H1 (cell line): ENCODE measurements around the gene GALNT9. TPM values are rescaled to one million over a fixed set of nuclear protein-coding genes. Genes with fewer than 3 reads are reported as not detected.

Experiments
- CTCF ChIA-PET: fragments of 300-600 bp; sonication (Branson Sonifier 250); formaldehyde crosslinking; loops from one replicate; lab custom pipeline; 2021; ENCODE audit not compliant: partially characterized antibody; lab: Charles Lee
- POLR2A ChIA-PET: fragments of 300-600 bp; sonication (Branson Sonifier 250); formaldehyde crosslinking; loops from one replicate; lab custom pipeline; 2021; ENCODE audit warnings: inconsistent platforms; ENCODE audit not compliant: partially characterized antibody; lab: Charles Lee
- DNase-seq, 2 experiments: peaks; one replicate each; pipeline versions ENCODE4 v3.0.0 to v3.0.0-alpha.2; 2010 to 2022; ENCODE audit warnings: low spot score in 2 of 2, low read depth in 1 of 2, mixed read lengths in 1 of 2
- FAIRE-seq: peaks from 2 replicates; lab custom pipeline; 2011; peaks lifted over from hg19 to GRCh38; lab: Jason Lieb, UNC
- H2AFZ ChIP-seq: 2 replicates; pipeline ENCODE4 v1.8.1; 2012; ENCODE audit warnings: low read length, inconsistent platforms
- H2AK5ac ChIP-seq: 2 replicates; pipeline ENCODE4 v1.6.1; 2013; ENCODE audit warnings: low read depth, low read length
- H2BK120ac ChIP-seq: replicated peaks from 2 replicates; pipeline ENCODE3; 2013; ENCODE audit warnings: low read depth, low read length, inconsistent platforms
- H2BK12ac ChIP-seq: 2 replicates; pipeline ENCODE4 v1.6.1; 2013; ENCODE audit warnings: low read depth, low read length
- H2BK15ac ChIP-seq: 2 replicates; pipeline ENCODE4 v1.6.1; 2013; ENCODE audit warnings: low read length
- H2BK20ac ChIP-seq: 2 replicates; pipeline ENCODE4 v1.6.1; 2013; ENCODE audit warnings: low read length
- H2BK5ac ChIP-seq: 2 replicates; pipeline ENCODE4 v1.6.1; 2013; ENCODE audit warnings: low read depth, low read length
- H3K14ac ChIP-seq: 2 replicates; pipeline ENCODE4 v1.6.1; 2013; ENCODE audit warnings: inconsistent platforms; ENCODE audit not compliant: insufficient read length
- H3K18ac ChIP-seq: 2 replicates; pipeline ENCODE4 v1.6.1; 2013; ENCODE audit warnings: low read length; ENCODE audit errors: extremely low read depth
- H3K23ac ChIP-seq: 2 replicates; pipeline ENCODE4 v1.6.1; 2013; ENCODE audit warnings: inconsistent platforms; ENCODE audit not compliant: insufficient read length
- H3K23me2 ChIP-seq: 2 replicates; pipeline ENCODE4 v1.6.1; 2013; ENCODE audit warnings: low read depth, low read length
- H3K27ac ChIP-seq: 2 replicates; pipeline ENCODE4 v1.6.1; 2011; ENCODE audit warnings: low read depth, low read length, inconsistent platforms
- H3K27me3 ChIP-seq, 4 experiments: replicated peaks in 1 of 4; 1 replicate in 1 of 4; 2 replicates in 3 of 4; pipeline versions ENCODE4 v1.6.1 to v1.8.1; 2011 to 2013; ENCODE audit warnings: low read length in 3 of 4, mild to moderate bottlenecking in 3 of 4, inconsistent platforms in 2 of 4, mixed read lengths in 2 of 4, moderate library complexity in 1 of 4; ENCODE audit not compliant: control insufficient read depth in 3 of 4, insufficient read depth in 3 of 4; ENCODE audit errors: extremely low read depth in 1 of 4
- H3K36me3 ChIP-seq, 4 experiments: 2 replicates each; pipeline versions ENCODE4 v1.6.1 to v1.8.1; 2011 to 2013; ENCODE audit warnings: mild to moderate bottlenecking in 4 of 4, low read length in 3 of 4, moderate library complexity in 2 of 4, control low read depth in 1 of 4, inconsistent platforms in 1 of 4; ENCODE audit not compliant: insufficient read depth in 4 of 4, control insufficient read depth in 2 of 4
- H3K4ac ChIP-seq: replicated peaks from 2 replicates; pipeline ENCODE3; 2013; ENCODE audit warnings: low read length, low read depth, mixed read lengths, inconsistent platforms; ENCODE audit not compliant: insufficient read length
- H3K4me1 ChIP-seq, 4 experiments: replicated peaks in 1 of 4; 1 replicate in 1 of 4; 2 replicates in 3 of 4; pipeline versions ENCODE4 v1.6.1 to v1.8.1; 2011 to 2013; ENCODE audit warnings: low read length in 3 of 4, inconsistent platforms in 2 of 4, mixed read lengths in 1 of 4; ENCODE audit not compliant: insufficient read depth in 4 of 4, control insufficient read depth in 3 of 4
- H3K4me2 ChIP-seq, 2 experiments: 2 replicates each; pipeline versions ENCODE4 v1.6.1 to v1.8.1; 2011 to 2013; ENCODE audit warnings: low read depth in 2 of 2, low read length in 2 of 2, control low read depth in 1 of 2, inconsistent platforms in 1 of 2, mild to moderate bottlenecking in 1 of 2; ENCODE audit not compliant: insufficient read depth in 1 of 2
- H3K4me3 ChIP-seq, 4 experiments: fragments of 200-600, 300-600 bp in 1 of 4; sonication (generic), shearing (Covaris generic), sonication (Bioruptor Twin) in 1 of 4; 2 replicates each; pipeline versions ENCODE4 v1.5.1 to v1.8.1; 2011 to 2016; ENCODE audit warnings: low read length in 4 of 4, low read depth in 3 of 4, control low read depth in 2 of 4, inconsistent platforms in 2 of 4, mild to moderate bottlenecking in 2 of 4, mixed read lengths in 1 of 4, moderate library complexity in 1 of 4; ENCODE audit not compliant: insufficient read depth in 2 of 4; ENCODE audit errors: extremely low read depth in 1 of 4
- H3K56ac ChIP-seq: replicated peaks from 2 replicates; pipeline ENCODE3; 2013; ENCODE audit warnings: low read depth, mild to moderate bottlenecking, mixed read lengths, low read length, inconsistent platforms; ENCODE audit not compliant: insufficient read length
- H3K79me1 ChIP-seq: 2 replicates; pipeline ENCODE4 v1.6.1; 2013; ENCODE audit warnings: low read depth, low read length, control low read depth
- H3K79me2 ChIP-seq, 2 experiments: 2 replicates each; pipeline versions ENCODE4 v1.6.1 to v1.8.1; 2012 to 2013; ENCODE audit warnings: low read length in 2 of 2, mild to moderate bottlenecking in 2 of 2, inconsistent platforms in 1 of 2; ENCODE audit not compliant: insufficient read depth in 2 of 2, control insufficient read depth in 1 of 2
- H3K9ac ChIP-seq, 4 experiments: replicated peaks in 1 of 4; 1 replicate in 1 of 4; 2 replicates in 3 of 4; pipeline versions ENCODE4 v1.6.1 to v1.8.1; 2011 to 2013; ENCODE audit warnings: low read depth in 3 of 4, low read length in 3 of 4, control low read depth in 2 of 4, mild to moderate bottlenecking in 2 of 4, moderate library complexity in 2 of 4, inconsistent platforms in 1 of 4; ENCODE audit errors: extremely low read depth in 1 of 4
- H3K9me3 ChIP-seq, 2 experiments: 2 replicates each; pipeline versions ENCODE4 v1.6.1 to v1.8.1; 2012 to 2013; ENCODE audit warnings: mild to moderate bottlenecking in 2 of 2, moderate library complexity in 2 of 2, control low read depth in 1 of 2, inconsistent platforms in 1 of 2, low read depth in 1 of 2, low read length in 1 of 2, mixed read lengths in 1 of 2; ENCODE audit not compliant: insufficient read depth in 2 of 2
- H4K20me1 ChIP-seq, 2 experiments: replicated peaks in 1 of 2; 2 replicates each; pipeline versions ENCODE3 to v1.8.1; 2011 to 2013; ENCODE audit warnings: inconsistent platforms in 2 of 2, low read length in 2 of 2, mild to moderate bottlenecking in 1 of 2; ENCODE audit not compliant: insufficient read depth in 2 of 2, control insufficient read depth in 1 of 2
- H4K5ac ChIP-seq: 2 replicates; pipeline ENCODE4 v1.6.1; 2013; ENCODE audit warnings: low read length, low read depth, mixed read lengths, inconsistent platforms; ENCODE audit not compliant: insufficient read length
- H4K8ac ChIP-seq: 2 replicates; pipeline ENCODE4 v1.8.0; 2013; ENCODE audit warnings: mild to moderate bottlenecking, moderate library complexity, low read length, inconsistent platforms; ENCODE audit not compliant: insufficient read depth; ENCODE audit errors: extremely low read depth
- H4K91ac ChIP-seq: replicated peaks from 2 replicates; pipeline ENCODE3; 2013; ENCODE audit warnings: low read length, mixed read lengths, inconsistent platforms; ENCODE audit not compliant: insufficient read length
- BCL11A ChIP-seq, 2 experiments: IDR thresholded peaks; one replicate each; pipeline ENCODE4 v1.6.1; 2011; ENCODE audit warnings: low read depth in 2 of 2, low read length in 2 of 2, mild to moderate bottlenecking in 2 of 2
- CEBPB ChIP-seq: IDR thresholded peaks from 2 replicates; pipeline ENCODE4 v1.6.1; 2012; ENCODE audit warnings: low read depth, low read length
- POLR2AphosphoS5 ChIP-seq: IDR thresholded peaks from 2 replicates; pipeline ENCODE4 v1.6.1; 2011; ENCODE audit warnings: low read depth, low read length
- POU5F1 ChIP-seq: IDR thresholded peaks from 2 replicates; pipeline ENCODE4 v1.6.1; 2011; ENCODE audit warnings: low read depth, mild to moderate bottlenecking, low read length, moderate library complexity
- SP4 ChIP-seq: IDR thresholded peaks from 2 replicates; pipeline ENCODE4 v1.6.1; 2012; ENCODE audit warnings: low read length, inconsistent platforms
- WGBS, 2 experiments: shearing (Covaris generic) in 1 of 2; methylation state at CpG; one replicate each; pipeline versions ENCODE4 v1.1.6 to v1.1.7; 2013 to 2015; ENCODE audit warnings: low lambda C conversion rate in 2 of 2, mixed read lengths in 2 of 2, inconsistent platforms in 1 of 2, low coverage in 1 of 2, missing lambda C conversion rate in 1 of 2; ENCODE audit not compliant: insufficient replicate concordance in 2 of 2, insufficient coverage in 1 of 2, insufficient read length in 1 of 2; ENCODE audit errors: extremely low coverage in 1 of 2, missing lambda C conversion rate in 1 of 2; 5-methylcytosine and 5-hydroxymethylcytosine counted together
- polyA plus RNA-seq, 7 experiments: library from polyadenylated mRNA; depleted of rRNA in 3 of 7; stranded (reverse) in 5 of 7; unstranded in 2 of 7; fragments of >200 nt in 5 of 7; fragments of 200-250 nt in 2 of 7; gene quantifications; 1 replicate in 5 of 7; 2 replicates in 1 of 7; 4 replicates in 1 of 7; pipeline versions ENCODE4 v1.2.1 to v1.2.3, GENCODE V29; 2011 to 2013; ENCODE audit warnings: missing spikeins in 2 of 7, mixed read lengths in 2 of 7
- total RNA-seq: library from RNA; stranded (reverse); fragmentation: NEBNext Ultra II Directional; extraction: Animal tissue kit (Norgen Biotek cat#: 25700); gene quantifications from 2 replicates; pipeline ENCODE4 v1.2.1, GENCODE V29; 2021
- TF ChIP-seq, protein P1 (sequence below): IDR thresholded peaks from 2 replicates; pipeline ENCODE4 v1.6.1; 2012; ENCODE audit warnings: low read length, inconsistent platforms
- TF ChIP-seq, protein P2 (sequence below): IDR thresholded peaks from 2 replicates; pipeline ENCODE4 v1.6.1; 2012; ENCODE audit warnings: inconsistent platforms

Gene GALNT9
- total and polyA plus RNA-seq, 2 of the 8 experiments (the other 6 are each of a cell fraction or from before 2014, with no cell fraction given): 2.0 to 3.6 TPM

DNA sequence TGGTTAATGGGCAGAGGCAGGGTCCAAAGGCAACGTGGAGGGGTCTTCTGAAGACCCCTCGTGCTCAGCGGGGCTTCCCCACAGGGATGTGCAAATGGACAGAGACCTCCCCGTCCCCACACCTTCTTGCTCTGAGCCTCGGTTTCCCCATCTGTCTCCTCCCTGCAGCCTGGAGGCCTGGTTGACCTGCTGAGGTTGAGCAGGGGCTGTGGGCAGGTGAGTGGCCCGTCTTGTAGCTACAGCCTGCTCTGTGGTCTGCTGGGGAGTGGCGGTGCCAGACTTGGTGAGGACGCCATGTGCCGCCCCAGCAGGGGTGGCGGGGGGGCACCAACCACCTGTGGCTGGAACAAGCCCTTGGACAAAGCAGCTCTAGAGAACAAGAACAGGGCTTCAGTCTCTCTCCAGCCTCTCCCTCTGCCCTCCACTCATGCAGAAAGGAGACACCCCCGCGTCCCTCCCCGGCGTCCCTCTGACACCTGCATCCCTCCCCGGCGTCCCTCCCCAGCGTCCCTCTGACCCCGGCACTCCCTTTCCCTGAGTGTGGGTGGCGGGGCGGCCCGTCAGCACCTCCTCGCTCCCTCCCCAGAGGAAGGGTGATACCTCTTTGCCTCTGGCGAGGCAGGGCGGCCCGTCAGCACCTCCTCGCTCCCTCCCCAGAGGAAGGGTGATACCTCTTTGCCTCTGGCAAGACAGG, 101.5 kb downstream of the GALNT9 start:
- H2BK5ac ChIP-seq: no peak overlapping the region
- H3K56ac ChIP-seq: no peak overlapping the region
- peaks cover 0 to 8% of the 10 kb centered on the region in 2 experiments for H4K20me1 ChIP-seq
- H3K27me3 ChIP-seq: peaks cover 0 to 8% (median 1%) of the 10 kb centered on the region in 4 experiments; a peak in 4 of 7 replicates
- no peak overlapping the region for H2BK120ac ChIP-seq
- ChIA-PET POLR2A (no interaction called here), CTCF (interaction anchor here (1.4 kb wide), 1 partner anchor 146 kb away, joined by 3 read pairs; no protein-coding TSS in a partner anchor)
- H3K79me1 ChIP-seq: no peaks in the 10 kb centered on the region
- no peak overlapping the region for H2AFZ ChIP-seq
- H3K9ac ChIP-seq: no peak overlapping the region
- H4K5ac ChIP-seq: no peak overlapping the region
- H3K14ac ChIP-seq: no peak overlapping the region
- FAIRE-seq: no peak
- no peak for TF ChIP-seq POLR2AphosphoS5
- TF ChIP-seq SP4: no peak
- no peak for TF ChIP-seq CEBPB
- no peak for TF ChIP-seq BCL11A (IDR thresholded peaks at IDR 0.05; ENCODE audit: low read depth in 2 of 2, low read length in 2 of 2)
- TF ChIP-seq, protein P1, sequence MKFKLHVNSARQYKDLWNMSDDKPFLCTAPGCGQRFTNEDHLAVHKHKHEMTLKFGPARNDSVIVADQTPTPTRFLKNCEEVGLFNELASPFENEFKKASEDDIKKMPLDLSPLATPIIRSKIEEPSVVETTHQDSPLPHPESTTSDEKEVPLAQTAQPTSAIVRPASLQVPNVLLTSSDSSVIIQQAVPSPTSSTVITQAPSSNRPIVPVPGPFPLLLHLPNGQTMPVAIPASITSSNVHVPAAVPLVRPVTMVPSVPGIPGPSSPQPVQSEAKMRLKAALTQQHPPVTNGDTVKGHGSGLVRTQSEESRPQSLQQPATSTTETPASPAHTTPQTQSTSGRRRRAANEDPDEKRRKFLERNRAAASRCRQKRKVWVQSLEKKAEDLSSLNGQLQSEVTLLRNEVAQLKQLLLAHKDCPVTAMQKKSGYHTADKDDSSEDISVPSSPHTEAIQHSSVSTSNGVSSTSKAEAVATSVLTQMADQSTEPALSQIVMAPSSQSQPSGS: no peak
- no peak for TF ChIP-seq POU5F1
- TF ChIP-seq, protein P2, sequence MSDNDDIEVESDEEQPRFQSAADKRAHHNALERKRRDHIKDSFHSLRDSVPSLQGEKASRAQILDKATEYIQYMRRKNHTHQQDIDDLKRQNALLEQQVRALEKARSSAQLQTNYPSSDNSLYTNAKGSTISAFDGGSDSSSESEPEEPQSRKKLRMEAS: no peak
- H3K79me2 ChIP-seq: no peaks in the 10 kb centered on the region
- no peak overlapping the region for H3K4me2 ChIP-seq
- H2BK20ac ChIP-seq: no peak overlapping the region
- no peak overlapping the region for H3K18ac ChIP-seq
- no peaks in the 10 kb centered on the region for H3K36me3 ChIP-seq
- no peaks in the 10 kb centered on the region for H3K4me1 ChIP-seq
- no peak overlapping the region for H3K23ac ChIP-seq
- no peak overlapping the region for H2BK15ac ChIP-seq
- H3K9me3 ChIP-seq: peaks cover 0 to 10% of the 10 kb centered on the region in 2 experiments; a peak in 1 of 4 replicates
- 77% methylated on average over 18 of the region's 26 CpGs; no CpG with 5 or more reads in 1 of the 2 experiments for WGBS, 2 experiments
- H2AK5ac ChIP-seq: no peak overlapping the region
- H2BK12ac ChIP-seq: no peak overlapping the region
- H4K91ac ChIP-seq: no peak overlapping the region
- DNase-seq: no peak
- no peak overlapping the region for H3K4ac ChIP-seq
- no peak overlapping the region for H3K27ac ChIP-seq
- no peak overlapping the region for H4K8ac ChIP-seq
- H3K4me3 ChIP-seq: no peak overlapping the region
- peaks cover 27% of the 10 kb centered on the region; the same call in 1 of the 2 replicates for H3K23me2 ChIP-seq
